HG02571 (cell line): ENCODE measurements around the gene KSR1.
"Not testable (repeated sequence)": the region's sequence is repeated elsewhere in the genome, so short reads cannot be mapped to it uniquely, and the experiment has no call there.

Experiments used
- ATAC-seq: cut with Tn5 transposase; IDR thresholded peaks from one replicate; pipeline ENCODE4 v1.9.1; 2021; ENCODE audit warnings: mild to moderate bottlenecking, moderate library complexity; ENCODE audit not compliant: unreplicated experiment

Gene KSR1

DNA sequence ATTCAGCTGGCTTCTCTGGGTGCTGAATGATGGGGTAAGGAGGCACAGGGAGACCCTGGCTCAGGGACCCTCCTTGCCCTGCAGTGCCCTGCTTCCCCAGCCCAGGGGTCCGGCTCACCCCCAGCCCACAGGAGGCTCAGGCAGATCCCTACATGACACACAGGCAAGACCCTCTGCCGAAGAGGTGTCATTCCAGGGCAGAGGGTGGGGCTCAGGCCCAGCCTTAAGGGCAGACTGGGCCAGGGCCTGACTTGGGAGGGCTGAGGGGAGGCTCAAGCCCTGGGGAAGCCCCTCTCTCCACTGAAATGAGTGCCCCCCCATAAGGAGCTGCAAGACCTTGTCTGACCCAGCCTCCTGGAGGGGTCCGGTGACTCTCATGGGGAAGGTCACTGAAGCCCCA lies 30.3 kb upstream of the KSR1 start:
- no peak for ATAC-seq

DNA sequence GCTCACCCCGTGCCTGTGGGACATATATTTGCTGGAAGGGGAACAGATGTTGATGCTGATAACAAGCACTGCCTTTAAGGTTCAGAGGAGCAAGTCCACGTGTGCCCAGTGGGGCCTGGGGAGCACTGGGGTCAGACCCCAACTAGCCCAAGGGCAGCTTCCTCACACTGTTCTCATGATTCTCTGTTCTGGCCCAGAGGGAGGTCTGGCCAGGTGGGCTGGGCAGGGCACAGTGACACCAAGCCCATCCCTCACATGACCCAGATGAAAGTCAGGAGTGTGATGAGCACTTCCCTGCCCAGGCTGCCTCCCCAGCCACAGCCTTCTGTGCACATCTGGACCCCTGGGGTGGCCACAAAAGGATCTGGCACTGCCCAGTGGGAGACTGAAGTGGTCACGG lies 29.8 kb upstream of the KSR1 start:
- ATAC-seq = not testable (repeated sequence)

DNA sequence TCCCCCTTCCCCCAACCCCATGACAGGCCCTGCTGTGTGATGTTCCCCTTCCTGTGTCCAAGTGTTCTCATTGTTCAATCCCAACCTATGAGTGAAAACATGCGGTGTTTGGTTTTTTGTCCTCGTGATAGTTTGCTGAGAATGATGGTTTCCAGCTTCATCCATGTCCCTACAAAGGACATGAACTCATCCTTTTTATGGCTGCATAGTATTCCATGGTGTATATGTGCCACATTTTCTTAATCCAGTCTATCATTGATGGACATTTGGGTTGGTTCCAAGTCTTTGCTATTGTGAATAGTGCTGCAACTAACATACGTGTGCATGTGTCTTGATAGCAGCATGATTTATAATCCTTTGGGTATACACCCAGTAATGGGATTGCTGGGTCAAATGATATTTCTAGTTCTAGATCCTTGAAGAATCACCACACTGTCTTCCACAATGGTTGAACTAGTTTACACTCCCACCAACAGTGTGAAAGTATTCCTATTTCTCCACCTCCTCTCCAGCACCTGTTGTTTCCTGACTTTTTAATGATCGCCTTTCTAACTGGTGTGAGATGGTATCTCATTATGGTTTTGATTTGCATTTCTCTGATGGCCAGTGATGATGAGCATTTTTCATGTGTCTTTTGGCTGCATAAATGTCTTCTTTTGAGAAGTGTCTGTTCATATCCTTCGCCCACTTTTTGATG lies 28.9 kb upstream of the KSR1 start:
- not testable (repeated sequence) for ATAC-seq

DNA sequence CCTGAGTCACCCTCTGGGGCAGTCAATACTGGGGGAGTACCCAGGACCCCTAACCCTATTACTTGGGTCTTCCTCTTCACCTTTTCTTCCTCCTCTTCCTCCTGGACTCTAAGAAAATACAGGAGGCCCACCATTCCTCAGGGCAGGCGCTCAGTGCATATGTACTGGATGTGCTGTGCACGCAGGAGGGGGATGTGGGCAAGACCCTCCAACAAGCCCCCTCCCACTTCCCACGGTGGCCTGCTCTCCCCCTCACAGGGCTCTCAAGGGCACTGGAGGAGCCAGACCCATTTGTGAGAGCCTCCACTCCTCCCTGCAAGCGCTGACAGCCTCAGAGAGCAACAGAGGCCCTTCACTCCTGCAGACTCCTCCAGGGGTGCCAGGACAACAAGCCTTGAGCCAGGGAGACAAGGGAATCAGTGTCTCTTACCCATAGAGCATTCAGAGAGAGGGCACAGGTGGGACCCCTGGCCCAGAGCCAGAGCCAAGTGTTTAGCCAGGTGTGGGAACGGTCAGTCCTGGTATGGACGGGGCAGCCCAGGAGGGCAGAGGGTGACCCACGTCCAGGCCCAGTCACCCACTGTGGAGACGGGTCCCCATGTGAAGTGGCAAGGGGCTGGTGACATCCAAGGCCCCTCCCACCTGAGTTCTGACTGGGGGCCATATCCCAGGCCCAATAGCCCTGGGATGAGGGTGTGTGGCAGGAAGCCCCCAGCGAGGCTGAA lies 27.3 kb upstream of the KSR1 start:
- ATAC-seq = no peak

DNA sequence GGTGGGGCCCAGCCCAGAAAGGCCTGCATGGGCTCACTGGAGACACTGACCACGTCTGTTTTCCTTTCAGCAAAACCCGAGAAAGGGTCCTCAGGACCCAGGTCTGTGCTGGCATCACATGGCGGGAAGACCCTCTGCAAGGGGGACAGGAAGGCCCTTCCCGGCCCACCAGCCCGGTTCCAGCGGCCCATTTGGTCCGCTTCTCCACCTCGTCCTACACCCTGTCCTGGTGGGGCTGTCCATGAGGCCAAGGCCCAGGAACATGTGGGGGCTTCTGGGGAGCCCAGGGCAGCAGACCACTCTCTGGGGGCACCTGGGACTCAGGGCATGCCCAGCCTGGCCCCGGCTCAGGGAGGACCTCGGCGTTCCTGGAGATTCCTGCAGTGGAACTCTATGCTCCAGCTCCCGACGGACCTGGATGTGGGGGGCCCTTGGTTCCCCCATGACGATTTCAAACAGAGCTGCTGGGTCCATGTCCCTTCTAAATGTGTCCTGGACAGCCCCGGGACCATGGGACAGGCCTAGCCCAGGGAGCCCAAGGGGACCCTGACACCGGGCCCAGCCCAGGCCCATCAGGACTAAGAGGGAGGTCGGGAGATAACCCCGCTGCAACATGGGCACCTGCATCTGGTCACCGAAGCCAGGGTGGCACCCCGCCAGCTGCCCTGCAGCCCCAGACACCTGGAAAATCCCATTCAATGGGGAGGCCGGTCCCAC lies 26.4 kb upstream of the KSR1 start:
- ATAC-seq = no peak

DNA sequence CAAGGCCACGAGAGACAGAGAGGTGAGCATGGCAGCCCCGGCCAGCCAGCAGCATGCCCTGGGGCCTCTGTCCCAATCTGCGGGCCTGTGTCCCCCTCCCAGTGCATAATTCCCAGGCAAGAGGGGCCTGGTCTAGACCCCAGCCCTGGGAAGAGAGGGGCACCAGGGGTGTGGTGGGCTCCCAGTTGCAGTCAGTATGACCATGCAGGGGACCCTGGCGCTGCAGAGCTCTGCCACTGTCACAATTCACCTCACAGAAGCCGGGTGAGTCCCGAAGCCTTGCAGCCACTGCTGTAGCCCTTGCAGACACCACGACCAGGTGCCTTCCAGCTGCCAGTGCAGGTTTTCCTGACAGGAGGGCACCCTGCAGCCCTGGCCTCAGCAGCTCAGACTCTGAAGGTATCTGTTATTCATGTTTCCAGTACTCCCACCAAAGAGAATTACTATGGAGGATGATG lies 25.8 kb upstream of the KSR1 start:
- no peak for ATAC-seq

DNA sequence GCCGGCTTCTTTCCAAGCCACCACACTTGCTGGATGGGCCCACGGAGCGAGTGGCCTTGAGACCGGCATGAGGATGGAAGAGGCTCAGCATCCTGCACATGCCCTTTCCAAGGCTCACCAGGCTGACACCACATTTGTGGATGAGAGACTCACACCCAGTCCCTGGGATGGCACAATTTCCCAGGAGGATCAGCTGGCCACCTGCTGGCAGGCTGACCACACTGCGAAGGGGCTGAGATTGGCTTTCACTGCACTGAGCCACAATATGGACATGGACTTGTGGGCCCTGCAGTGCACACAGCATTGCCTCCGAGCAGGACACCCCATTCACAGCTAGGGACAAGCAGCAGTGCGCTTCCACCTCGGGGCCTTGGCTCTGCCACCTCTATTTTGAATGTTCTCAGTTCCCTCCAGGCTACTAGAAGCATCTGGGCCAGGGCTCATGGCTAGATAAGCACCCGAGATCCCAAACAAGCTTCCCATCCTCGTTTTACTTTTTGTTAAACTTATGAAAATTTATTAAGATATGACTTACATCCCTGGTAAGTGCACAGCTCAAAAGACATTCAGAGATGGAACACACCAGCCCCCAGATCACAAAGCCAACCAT lies 25.3 kb upstream of the KSR1 start:
- ATAC-seq = no peak

DNA sequence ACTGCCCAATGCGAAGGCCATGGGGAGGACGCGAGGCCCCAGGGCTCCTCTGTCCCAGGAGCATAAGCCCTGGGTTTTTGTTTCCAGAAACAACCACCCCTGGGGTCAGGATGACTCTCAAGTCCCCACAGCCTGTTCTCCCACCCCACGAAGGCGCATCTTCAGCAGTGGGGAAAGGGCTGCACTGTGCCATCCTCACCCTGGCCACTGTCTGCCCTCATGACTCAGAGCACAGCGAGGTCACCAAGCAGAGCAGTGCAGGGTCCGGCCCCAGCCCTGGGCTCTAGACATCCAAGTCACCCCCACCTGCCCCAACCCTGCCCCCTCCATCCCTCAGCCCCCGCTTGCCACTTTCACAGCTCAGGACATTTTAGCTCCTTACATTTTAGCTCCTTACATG lies 22.7 kb upstream of the KSR1 start:
- ATAC-seq = no peak

DNA sequence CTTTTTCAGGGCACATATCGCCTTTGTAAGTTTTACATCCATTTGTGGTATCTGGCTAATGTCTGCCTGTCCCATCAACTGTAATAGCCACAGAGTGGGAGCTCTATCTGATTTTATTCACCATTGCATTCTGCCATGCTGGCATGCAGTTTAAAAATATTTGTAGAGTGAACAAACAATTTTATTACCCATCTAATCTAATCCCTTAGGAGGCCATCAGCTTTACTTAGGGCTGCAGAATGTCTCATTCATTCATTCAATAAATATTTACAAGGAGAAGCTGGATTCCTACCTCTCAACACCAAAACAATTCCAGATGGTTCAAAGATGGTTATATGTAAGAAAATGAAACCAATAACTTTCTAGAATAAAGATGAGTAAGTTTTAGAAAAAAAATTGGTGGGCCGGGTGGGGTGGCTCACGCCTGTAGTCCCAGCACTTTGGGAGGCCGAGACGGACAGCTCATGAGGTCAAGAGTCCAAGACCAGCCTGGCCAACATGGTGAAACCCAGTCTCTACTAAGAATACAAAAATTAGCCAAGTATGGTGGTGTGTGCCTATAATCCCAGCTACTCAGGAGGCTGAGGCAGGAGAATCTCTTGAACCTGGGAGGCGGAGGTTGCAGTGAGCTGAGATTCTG lies 20.7 kb upstream of the KSR1 start:
- not testable (repeated sequence) for ATAC-seq

DNA sequence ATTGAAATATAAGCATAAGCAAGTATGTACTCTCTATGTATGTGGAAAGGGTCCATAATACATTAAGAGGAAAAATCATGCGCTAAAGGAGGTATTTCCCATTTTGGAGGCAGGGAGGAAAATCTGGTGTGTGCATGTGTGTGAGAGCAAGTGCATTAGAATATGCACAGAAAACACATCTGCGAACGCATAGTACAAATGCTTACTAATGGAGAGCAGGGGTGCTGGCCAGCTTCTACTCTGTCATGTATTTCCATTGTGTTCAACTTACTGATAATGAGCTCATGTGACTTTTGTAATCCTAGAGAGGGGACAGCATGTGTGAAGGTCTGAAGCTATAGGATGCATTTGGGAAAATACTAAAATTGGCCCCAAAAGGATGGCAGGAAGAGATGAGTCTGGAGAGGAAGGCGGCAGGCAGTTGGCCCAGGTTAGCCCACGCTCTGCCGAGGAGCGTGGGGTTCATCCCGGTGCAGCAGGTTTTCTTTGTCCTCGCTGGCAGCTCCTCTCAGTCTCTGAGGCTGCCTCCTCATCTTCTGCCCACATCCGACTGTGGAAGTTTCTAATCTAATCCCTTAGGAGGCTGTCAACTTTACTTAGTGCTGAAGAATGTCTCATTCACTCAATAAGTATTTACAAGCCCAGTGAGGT lies 17.8 kb upstream of the KSR1 start:
- ATAC-seq = no peak

DNA sequence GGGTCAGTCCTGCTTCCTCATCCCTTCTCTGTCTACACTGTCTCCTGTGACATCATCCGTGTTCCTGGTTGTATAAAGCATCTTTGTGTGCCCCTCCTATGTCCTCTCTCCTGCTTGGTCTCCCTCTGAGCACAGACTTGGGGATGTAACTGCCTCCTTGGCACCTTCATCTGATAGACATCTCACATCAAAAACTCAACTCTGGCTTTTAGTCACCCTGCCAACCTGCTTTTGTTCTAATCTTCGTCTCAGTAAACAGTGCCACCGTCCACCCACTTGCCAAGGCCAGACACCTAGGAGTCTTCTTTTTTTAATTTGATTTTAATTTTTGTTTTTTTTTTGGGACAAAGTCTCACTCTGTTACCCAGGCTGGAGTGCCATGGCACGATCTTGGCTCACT lies 16.9 kb upstream of the KSR1 start:
- ATAC-seq = no peak

DNA sequence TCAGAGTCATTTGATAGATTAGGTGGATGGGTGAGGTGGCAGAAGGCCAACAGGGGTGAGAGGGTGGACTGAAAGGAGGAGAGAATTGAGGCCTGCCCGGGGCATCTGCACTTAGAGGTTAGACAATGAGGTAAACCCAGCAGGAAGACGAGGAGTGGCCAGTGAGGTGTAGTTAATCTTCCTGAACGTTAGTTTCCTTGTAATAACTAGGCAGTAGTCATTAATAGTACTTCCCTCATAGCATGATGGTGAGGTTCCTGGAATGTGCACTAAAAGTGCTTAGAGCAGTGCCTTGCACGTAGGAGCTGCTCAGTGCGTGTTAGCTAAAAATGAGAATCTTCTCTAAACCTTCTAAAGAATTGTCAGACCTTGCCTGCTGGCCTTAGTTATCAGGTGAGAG lies 13.5 kb upstream of the KSR1 start:
- no peak for ATAC-seq

DNA sequence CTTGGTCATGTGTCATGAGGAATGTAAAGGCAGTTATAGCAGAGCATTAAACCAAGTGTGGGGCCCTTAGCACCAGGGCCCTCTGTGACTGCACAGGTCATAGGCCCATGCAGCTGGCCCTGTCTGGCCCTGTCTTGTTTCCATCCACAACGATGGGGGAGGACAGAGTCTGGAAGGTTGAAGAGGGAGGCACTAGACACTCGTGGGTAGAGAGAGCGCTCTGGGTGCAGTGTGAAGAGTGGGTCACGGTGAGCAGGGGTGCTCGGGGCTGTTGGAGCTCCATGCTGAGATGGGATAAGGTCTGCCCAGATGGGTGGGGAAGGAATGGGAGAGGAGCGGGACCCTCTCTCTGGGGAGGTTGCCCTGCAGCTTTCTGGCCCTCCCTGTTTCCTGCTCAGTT lies 12.8 kb upstream of the KSR1 start:
- no peak for ATAC-seq

DNA sequence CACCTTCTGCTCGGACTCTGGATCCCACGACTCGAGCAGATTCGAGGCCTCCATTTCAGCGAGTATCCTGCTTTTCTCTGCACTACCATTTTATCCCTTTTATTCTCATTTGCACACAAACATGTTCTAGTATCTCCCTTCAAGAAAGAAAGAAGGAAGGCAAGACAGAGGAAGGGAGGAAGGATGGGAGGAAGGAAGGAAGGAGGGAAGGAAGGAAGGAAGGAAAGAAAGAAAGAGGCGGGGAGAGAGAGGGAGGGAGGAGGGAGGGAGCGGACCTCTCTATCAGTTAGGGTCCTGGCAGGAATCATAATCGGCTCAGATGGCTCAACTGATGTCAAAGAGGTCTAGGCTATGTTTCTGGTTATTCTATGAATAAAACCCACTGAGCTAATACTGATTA lies 10.3 kb upstream of the KSR1 start:
- no peak for ATAC-seq

DNA sequence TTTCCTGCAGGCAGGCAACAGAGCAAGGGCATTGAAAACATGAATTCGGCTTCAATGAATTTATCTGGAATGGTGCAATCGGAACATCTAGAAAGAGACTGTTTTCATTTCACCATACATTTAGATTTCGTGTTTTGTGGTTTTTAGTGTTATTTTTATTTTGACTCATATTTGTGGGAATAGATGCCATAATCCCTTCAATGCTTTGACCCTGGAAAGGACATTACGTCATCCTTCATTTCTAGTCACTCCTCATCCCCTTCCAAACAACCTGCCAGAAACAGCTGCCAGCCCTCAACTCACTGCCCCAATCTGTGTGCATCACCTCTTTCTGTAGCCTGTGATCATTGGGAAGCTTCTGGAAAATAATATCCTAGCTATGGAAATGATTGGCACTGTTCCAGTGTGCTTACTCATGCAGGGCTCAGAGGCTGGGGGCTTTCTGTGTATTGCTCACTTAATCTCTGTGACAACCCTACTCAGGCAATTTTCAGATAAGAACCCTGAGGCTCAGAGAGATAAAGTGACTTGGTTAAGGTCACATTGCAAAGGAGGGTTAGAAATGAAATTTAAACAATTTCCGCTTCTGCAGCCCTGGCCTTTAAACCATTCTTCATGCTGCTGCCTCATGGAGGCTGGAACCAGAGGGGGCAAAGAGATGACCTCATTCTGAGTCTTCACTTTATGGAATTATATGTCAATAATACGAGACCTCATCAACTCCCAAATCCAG lies 9.5 kb upstream of the KSR1 start:
- no peak for ATAC-seq

DNA sequence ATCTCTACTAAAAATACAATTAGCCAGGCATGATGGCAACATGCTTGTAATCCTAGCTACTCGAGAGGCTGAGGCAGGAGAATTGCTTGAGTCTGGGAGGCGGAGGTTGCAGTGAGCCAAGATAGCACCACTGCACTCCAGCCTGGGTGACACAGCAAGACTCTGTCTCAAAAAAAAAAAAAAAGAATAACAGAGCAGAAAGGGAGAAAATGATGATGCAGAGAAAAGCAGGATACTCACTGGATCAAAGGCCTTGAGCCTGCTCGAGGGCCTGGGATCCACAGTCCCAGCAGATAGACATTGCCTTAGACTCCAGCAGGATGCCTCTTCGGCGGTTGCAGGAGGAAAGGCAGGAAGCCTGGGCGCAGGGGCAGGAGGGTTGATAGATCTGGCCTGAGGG lies 7.7 kb upstream of the KSR1 start:
- not testable (repeated sequence) for ATAC-seq

DNA sequence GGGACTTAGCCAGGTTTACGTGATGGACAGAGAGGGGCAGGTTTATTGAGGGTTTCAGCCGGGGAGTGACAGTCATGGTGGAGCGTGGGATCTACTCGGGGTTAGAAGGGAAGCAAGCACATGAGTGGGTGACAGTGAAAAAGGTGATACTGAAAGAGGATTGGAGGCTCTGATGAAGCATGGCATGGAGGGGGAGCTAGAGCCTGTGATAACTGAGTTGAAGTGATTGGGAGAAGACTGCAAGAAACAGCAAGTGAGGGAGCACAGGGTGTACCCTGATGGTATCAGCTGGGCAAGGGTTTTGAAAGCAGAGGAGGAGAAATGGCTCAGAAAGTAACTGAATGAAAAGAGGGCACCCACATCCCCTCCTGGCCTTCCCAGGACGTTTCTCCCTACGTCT lies 6.7 kb upstream of the KSR1 start:
- ATAC-seq = no peak

DNA sequence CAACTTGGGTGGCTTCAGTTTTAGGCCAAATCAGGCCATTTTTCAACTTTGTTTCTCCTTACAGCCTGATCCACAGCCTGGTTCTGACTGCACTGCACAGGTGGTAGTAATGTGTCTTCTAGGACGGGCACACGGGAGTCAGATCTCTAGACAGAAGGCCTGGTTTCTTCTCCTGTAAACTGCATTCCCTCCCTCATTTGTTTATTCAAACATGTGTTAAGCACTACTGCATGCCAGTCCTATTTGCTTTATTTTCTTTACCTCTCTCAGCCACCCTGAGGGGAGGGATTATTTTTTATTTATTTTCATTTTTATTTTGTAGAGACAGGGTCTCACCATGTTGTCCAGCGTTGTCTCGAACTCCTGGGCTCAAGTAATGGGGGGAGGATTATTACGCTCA lies 6.3 kb upstream of the KSR1 start:
- no peak for ATAC-seq

DNA sequence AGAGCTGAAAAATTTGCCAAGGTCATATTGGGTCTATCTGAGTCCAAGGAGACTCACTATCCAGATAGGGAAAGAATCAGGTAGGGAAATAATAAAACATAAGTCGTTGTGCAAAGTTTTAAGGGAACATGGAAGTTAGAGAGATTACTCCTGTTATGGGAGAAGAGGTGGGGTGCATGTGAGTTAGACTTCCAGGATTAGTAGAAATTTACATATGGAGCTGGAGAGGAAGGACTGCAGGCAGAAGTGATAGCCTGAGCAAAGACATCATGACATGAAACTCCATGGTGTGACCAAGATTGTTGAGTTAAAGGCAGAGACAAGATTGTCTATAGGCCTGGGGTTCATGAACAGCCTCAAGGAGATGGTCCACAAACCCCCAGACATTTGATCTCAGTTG lies 5.8 kb upstream of the KSR1 start:
- ATAC-seq = no peak

DNA sequence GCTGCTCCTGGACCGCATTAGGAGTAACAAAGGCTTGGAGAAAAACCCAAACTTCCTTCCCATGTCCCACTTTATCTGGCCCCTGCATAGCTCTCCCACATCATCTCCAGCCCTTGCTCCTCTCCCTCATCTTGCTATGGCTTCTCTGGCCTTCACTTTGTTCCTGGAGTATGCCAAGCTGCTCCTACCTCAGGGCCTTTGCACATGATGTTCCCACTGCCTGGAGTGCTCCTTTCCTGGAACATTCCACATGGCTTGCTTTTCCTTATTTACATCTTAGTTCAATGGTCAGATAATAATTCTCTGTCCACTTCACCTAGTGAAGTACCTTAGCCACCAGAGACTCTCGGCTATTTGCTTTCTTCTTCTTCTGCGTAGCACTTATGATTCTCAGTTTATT lies 4.3 kb upstream of the KSR1 start:
- ATAC-seq = no peak
